Body of pancreas (tissue), 4 donors: ENCODE data around the gene TMEM156.

Experiments
- POLR2A ChIP-seq, 3 donors: fragments of 450-650 bp; IDR thresholded peaks; one replicate each; pipeline ENCODE4 v1.6.1; 2016; ENCODE audit warnings: antibody characterized with exemption in 3 of 3, mild to moderate bottlenecking in 2 of 3
- TF ChIP-seq, protein P1 (sequence below), 7 experiments: fragments of 450-650 bp in 4 of 7; fragments of 200-600 bp in 3 of 7; sonication (generic) in 3 of 7; IDR thresholded peaks; one replicate each; pipeline ENCODE4 v1.5.1; 2016 to 2019; ENCODE audit warnings: antibody characterized with exemption in 7 of 7

DNA sequence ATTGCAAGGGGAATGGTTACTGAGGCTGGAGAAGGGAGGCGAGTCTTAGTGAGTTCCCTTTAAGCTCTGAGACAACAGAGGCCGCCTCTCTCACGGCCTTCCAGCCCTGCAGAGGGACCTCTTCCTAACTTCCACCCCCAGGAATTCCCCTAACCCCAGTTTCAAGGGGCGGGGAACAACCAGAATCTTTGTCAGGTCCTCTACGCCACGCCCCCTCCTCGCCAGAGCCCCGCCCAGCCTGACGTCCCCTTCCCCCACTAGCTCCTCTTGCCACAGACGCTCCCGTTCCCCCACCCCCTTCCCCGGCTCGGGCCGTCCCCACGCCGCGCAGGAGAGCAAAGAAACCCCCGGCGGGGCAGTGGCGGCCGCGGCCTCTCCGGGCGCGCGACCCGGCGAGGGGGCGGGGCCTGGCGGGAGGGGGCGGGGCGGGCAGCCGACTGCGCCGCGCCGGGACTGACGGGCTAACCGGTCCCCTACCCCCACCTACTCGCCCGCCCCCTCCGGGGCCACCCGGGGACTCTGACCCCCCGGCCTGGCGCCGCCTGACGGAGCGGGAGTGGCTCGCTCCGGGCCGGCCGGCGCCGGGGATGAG is 12.3 kb upstream of the TMEM156 start:
- TF ChIP-seq, protein P1, sequence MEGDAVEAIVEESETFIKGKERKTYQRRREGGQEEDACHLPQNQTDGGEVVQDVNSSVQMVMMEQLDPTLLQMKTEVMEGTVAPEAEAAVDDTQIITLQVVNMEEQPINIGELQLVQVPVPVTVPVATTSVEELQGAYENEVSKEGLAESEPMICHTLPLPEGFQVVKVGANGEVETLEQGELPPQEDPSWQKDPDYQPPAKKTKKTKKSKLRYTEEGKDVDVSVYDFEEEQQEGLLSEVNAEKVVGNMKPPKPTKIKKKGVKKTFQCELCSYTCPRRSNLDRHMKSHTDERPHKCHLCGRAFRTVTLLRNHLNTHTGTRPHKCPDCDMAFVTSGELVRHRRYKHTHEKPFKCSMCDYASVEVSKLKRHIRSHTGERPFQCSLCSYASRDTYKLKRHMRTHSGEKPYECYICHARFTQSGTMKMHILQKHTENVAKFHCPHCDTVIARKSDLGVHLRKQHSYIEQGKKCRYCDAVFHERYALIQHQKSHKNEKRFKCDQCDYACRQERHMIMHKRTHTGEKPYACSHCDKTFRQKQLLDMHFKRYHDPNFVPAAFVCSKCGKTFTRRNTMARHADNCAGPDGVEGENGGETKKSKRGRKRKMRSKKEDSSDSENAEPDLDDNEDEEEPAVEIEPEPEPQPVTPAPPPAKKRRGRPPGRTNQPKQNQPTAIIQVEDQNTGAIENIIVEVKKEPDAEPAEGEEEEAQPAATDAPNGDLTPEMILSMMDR (IDR thresholded peaks at IDR 0.05) = peak in 1 of 7 experiments; percentile 14
- peak; percentile 13 to 79 (median 72) for TF ChIP-seq POLR2A (IDR thresholded peaks at IDR 0.05)
